GM12878 (cell line): ENCODE measurements around the gene STX4. TPM values are rescaled to one million over a fixed set of nuclear protein-coding genes. Genes with fewer than 3 reads are reported as not detected.
A peak's percentile ranks its signal among the peaks of the same experiment; 100 is the strongest.

ENCODE experiments used
- ATAC-seq: fragments of 200-7000 bp; cut with Tn5 transposase; 3 replicates; pipeline ENCODE4 v1.9.1; 2020; ENCODE audit warnings: mild to moderate bottlenecking, moderate library complexity
- BruUV-seq: library from RNA; stranded (reverse); fragments of 400-500 nt; replicated peaks from 2 replicates; lab custom pipeline; 2021; lab: Mats Ljungman, UMichigan
- CTCF ChIA-PET: fragments of 300-600 bp; sonication (Branson Sonifier 250); formaldehyde crosslinking; extraction: SDS; loops from one replicate; lab custom pipeline; 2021; ENCODE audit warnings: inconsistent platforms; lab: Yijun Ruan, JAX
- POLR2A ChIA-PET: fragments of 350-600 bp; formaldehyde crosslinking; extraction: SDS; loops from one replicate; lab custom pipeline; 2021; ENCODE audit warnings: inconsistent platforms; lab: Charles Lee
- RAD21 ChIA-PET: fragments of 300-600 bp; sonication (Branson Sonifier 250); formaldehyde crosslinking; loops from one replicate; lab custom pipeline; 2023; ENCODE audit warnings: antibody characterized with exemption; ENCODE audit not compliant: unreplicated experiment; lab: Charles Lee
- SMC1A ChIA-PET: fragments of 300-600 bp; sonication (Branson Sonifier 250); formaldehyde crosslinking; loops from one replicate; lab custom pipeline; 2023; ENCODE audit not compliant: unreplicated experiment, uncharacterized antibody; lab: Charles Lee
- DNase-seq: peaks from one replicate; pipeline ENCODE4 v3.0.0-alpha.2; 2011; ENCODE audit warnings: low read depth, low spot score
- FAIRE-seq: peaks from 3 replicates; lab custom pipeline; 2011; peaks lifted over from hg19 to GRCh38; lab: Jason Lieb, UNC
- H2AFZ ChIP-seq: 2 replicates; pipeline ENCODE4 v1.6.0; 2011; ENCODE audit warnings: low read depth, low read length, control low read depth; ENCODE audit not compliant: control insufficient read depth
- H3K27ac ChIP-seq: 2 replicates; pipeline ENCODE4 v1.5.1; 2011; ENCODE audit warnings: control low read depth; ENCODE audit not compliant: control insufficient read depth, insufficient read depth
- H3K27me3 ChIP-seq, 2 experiments: replicated peaks in 1 of 2; 2 replicates each; pipeline versions ENCODE4 v1.6.0 to v1.6.1; 2011; ENCODE audit warnings: low read length in 1 of 2; ENCODE audit not compliant: control insufficient read depth in 2 of 2, insufficient read depth in 2 of 2
- H3K36me3 ChIP-seq, 2 experiments: 2 replicates each; pipeline ENCODE4 v1.5.1; 2011; ENCODE audit warnings: low read length in 1 of 2; ENCODE audit not compliant: control insufficient read depth in 2 of 2, insufficient read depth in 2 of 2
- H3K4me1 ChIP-seq: 2 replicates; pipeline ENCODE4 v1.6.1; 2011; ENCODE audit warnings: mild to moderate bottlenecking, low read length, moderate library complexity, mixed read lengths; ENCODE audit not compliant: control insufficient read depth, insufficient read depth
- H3K4me2 ChIP-seq: 2 replicates; pipeline ENCODE4 v1.6.0; 2011; ENCODE audit warnings: control low read depth; ENCODE audit not compliant: control insufficient read depth, insufficient read depth
- H3K4me3 ChIP-seq: fragments of 200-600 bp; sonication (generic); 2 replicates; pipeline ENCODE4 v1.5.1; 2016
- H3K79me2 ChIP-seq: 2 replicates; pipeline ENCODE4 v1.6.0; 2011; ENCODE audit warnings: low read length; ENCODE audit not compliant: control insufficient read depth, insufficient read depth
- H3K9ac ChIP-seq: 2 replicates; pipeline ENCODE4 v1.8.0; 2011; ENCODE audit warnings: low read length, control low read depth, mixed read lengths; ENCODE audit not compliant: control insufficient read depth, insufficient read depth
- H3K9me3 ChIP-seq: replicated peaks from 3 replicates; pipeline ENCODE4 v1.5.1; 2011; ENCODE audit warnings: mild to moderate bottlenecking, low read length; ENCODE audit not compliant: control insufficient read depth, insufficient read depth
- H4K20me1 ChIP-seq: 2 replicates; pipeline ENCODE4 v1.6.0; 2011; ENCODE audit not compliant: control insufficient read depth, insufficient read depth
- EED ChIP-seq: sonication (generic); IDR thresholded peaks from 2 replicates; pipeline ENCODE4 v1.6.1; 2016; ENCODE audit warnings: antibody characterized with exemption, low read depth
- HDGF ChIP-seq: fragments of 450-650 bp; IDR thresholded peaks from 2 replicates; pipeline ENCODE4 v1.6.1; 2016; ENCODE audit warnings: antibody characterized with exemption
- IKZF1 ChIP-seq: fragments of 450-650 bp; conservative IDR thresholded peaks from 2 replicates; pipeline ENCODE4 v1.6.1; 2017; ENCODE audit warnings: antibody characterized with exemption, mild to moderate bottlenecking
- IKZF2 ChIP-seq, 2 experiments: fragments of 450-650 bp; IDR thresholded peaks; 2 replicates each; pipeline ENCODE4 v1.6.1; 2017; ENCODE audit warnings: mild to moderate bottlenecking in 2 of 2, moderate library complexity in 2 of 2
- POLR2AphosphoS5 ChIP-seq: IDR thresholded peaks from 2 replicates; pipeline ENCODE4 v1.6.1; 2011; ENCODE audit warnings: mild to moderate bottlenecking, low read length, inconsistent platforms
- POU2F2 ChIP-seq: IDR thresholded peaks from 3 replicates; pipeline ENCODE4 v1.6.1; 2011; ENCODE audit warnings: low read depth, mild to moderate bottlenecking, low read length, borderline replicate concordance
- RAD21 ChIP-seq: IDR thresholded peaks from 2 replicates; pipeline ENCODE4 v1.6.1; 2011; ENCODE audit warnings: mild to moderate bottlenecking, low read depth, low read length, moderate library complexity; ENCODE audit not compliant: insufficient read depth
- SMC3 ChIP-seq: IDR thresholded peaks from 2 replicates; pipeline ENCODE4 v1.6.1; 2011; ENCODE audit warnings: low read length, improper control_type of control experiment, borderline replicate concordance
- YY1 ChIP-seq: IDR thresholded peaks from 2 replicates; pipeline ENCODE4 v1.6.1; 2011; ENCODE audit warnings: low read depth, mild to moderate bottlenecking, low read length
- ZZZ3 ChIP-seq: IDR thresholded peaks from 2 replicates; pipeline ENCODE4 v1.6.1; 2011; ENCODE audit warnings: low read depth; ENCODE audit not compliant: control insufficient read depth, insufficient read length
- WGBS: methylation state at CpG from one replicate; pipeline ENCODE4 v1.1.6; 2016; ENCODE audit warnings: low lambda C conversion rate; ENCODE audit not compliant: insufficient replicate concordance, insufficient coverage; ENCODE audit errors: missing lambda C conversion rate; 5-methylcytosine and 5-hydroxymethylcytosine counted together
- in situ Hi-C: fragments of 300-500 bp; cut with MboI; formaldehyde crosslinking; loops from 9 replicates; pipeline ENCODE4 v1.14.3; 2018; ENCODE audit warnings: mixed read lengths
- intact Hi-C: fragments of 100-400 bp; cut with micrococcal nuclease; formaldehyde crosslinking; loops from one replicate; pipeline ENCODE4 v1.14.2; 2022; ENCODE audit not compliant: unreplicated experiment
- polyA plus RNA-seq, 11 experiments: library from polyadenylated mRNA; depleted of rRNA in 4 of 11; unstranded in 6 of 11; stranded (reverse) in 5 of 11; fragments of >200 nt; fragmentation: Nextera tagmentation in 4 of 11; fragmentation: Illumina TruSeq in 1 of 11; extraction: Ambion mirVana in 4 of 11; extraction: Trizol in 1 of 11; gene quantifications; 1 replicate in 1 of 11; 2 replicates in 10 of 11; pipeline versions ENCODE4 v1.2.1 to v1.2.3, GENCODE V29; 2011 to 2016; ENCODE audit warnings: inconsistent platforms in 2 of 11, missing spikeins in 2 of 11, low read depth in 1 of 11
- total RNA-seq, 4 experiments: library from RNA; depleted of rRNA in 3 of 4; stranded (reverse); fragments of >200 nt in 3 of 4; fragmentation: Illumina TruSeq in 1 of 4; extraction: Trizol in 1 of 4; gene quantifications; 2 replicates each; pipeline versions ENCODE4 v1.2.1 to v1.2.3, GENCODE V29; 2013 to 2021
- TF ChIP-seq, protein P1 (sequence below): fragments of 450-650 bp; IDR thresholded peaks from 2 replicates; pipeline ENCODE4 v1.6.1; 2017; ENCODE audit warnings: mild to moderate bottlenecking, moderate library complexity
- TF ChIP-seq, protein P2 (sequence below): fragments of 450-650 bp; IDR thresholded peaks from 2 replicates; pipeline ENCODE4 v1.6.1; 2016; ENCODE audit warnings: mild to moderate bottlenecking
- TF ChIP-seq, protein P3 (sequence below): IDR thresholded peaks from 2 replicates; pipeline ENCODE4 v1.6.1; 2011; ENCODE audit warnings: borderline replicate concordance, low read depth, mild to moderate bottlenecking, moderate library complexity, low read length; ENCODE audit not compliant: insufficient read depth, poor library complexity, severe bottlenecking

Gene STX4
- total and polyA plus RNA-seq, 10 of the 15 experiments (the other 5 are each of a cell fraction or from before 2014, with no cell fraction given): 3.3 to 37.6 (median 22.6) TPM

DNA sequence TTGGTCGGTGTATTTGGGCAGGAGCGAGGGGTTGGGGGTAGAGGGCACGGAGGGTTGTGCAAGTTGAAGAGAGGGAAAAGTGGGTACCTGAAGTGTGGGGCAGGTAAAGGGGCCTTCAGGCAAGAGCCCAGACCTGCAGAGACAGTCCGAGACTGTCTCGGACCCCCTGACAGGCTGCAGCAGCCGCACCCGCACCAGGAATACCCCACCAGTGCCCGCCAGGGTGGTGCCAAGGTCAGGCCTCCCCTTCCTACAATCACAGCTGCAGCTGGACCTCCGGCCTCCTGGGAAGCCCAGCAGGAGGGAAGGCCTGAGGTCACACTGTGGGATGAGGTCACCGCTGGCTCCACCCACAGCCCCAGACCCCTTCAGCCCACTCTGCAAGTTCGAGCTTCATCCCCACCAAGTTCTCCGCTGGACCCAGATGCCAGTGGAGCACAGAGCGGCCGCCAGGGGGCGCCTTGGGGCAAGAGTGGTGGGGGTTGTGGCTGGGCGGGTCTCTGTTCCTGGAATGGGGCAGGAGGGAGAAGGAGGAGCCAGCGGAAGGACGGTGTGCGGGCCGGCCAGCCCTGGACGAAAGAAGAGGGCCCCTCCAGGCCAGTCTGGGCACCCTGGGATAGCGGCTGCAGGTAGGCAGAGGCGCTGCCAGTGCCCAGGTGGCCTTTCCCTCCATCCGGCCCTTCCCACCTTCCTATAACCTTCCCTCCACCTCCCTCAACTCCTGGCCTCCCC is 48.5 kb upstream of the STX4 start, which contains the start of gene HSD3B7:
TSS of gene HSD3B7 (plus strand) at position 539 of the 732 bp plus-strand sequence. CDS start 452 bp downstream, outside the sequence.
- ChIA-PET POLR2A (interaction anchor here (0.5 to 1.0 kb wide), 4 partner anchors 9 to 458 kb away, joined by 3 to 4 read pairs (median 3); no protein-coding TSS in a partner anchor), CTCF (interaction anchor here (0.6 to 2.8 kb wide), 26 partner anchors 11 to 884 kb away, joined by 3 to 17 read pairs (median 5); partner anchors contain the start of genes KAT8, STX4, VKORC1 and ZNF646), SMC1A (interaction anchor here (0.5 to 2.8 kb wide), 11 partner anchors 11 to 157 kb away, joined by 3 to 11 read pairs (median 4); partner anchors contain the start of genes VKORC1, ZNF646 and ZNF668), RAD21 (interaction anchor here (0.6 to 2.9 kb wide), 12 partner anchors 10 to 889 kb away, joined by 3 to 25 read pairs (median 5); partner anchors contain the start of genes ZNF267, ZNF646 and ZNF668)
- ATAC-seq (peak; percentile 95), FAIRE-seq (peak; percentile 78), DNase-seq (no peak)
- Histone ChIP-seq H3K4me1 (no peaks in the 10 kb centered on the region), H3K4me3 (no peak within 1 kb of the TSS), H2AFZ (no peak within 1 kb of the TSS), H3K79me2 (no peaks in the 10 kb centered on the region), H3K27ac (no peak within 1 kb of the TSS), H4K20me1 (no peaks in the 10 kb centered on the region), H3K9me3 (no peaks in the 10 kb centered on the region), H3K36me3 (peaks cover 5 to 29% of the 10 kb centered on the region in 2 experiments), H3K4me2 (no peak within 1 kb of the TSS), H3K27me3 (no peaks in the 10 kb centered on the region), H3K9ac (no peak within 1 kb of the TSS)
- 42% methylated on average over 24 of the region's 24 CpGs for WGBS
- intact Hi-C loops (loop anchor here (1.0 to 2.0 kb wide), 2 partner anchors 110 to 458 kb away; partner anchors contain the start of gene VKORC1), in situ Hi-C loops (loop anchor here (5.0 to 25.0 kb wide), 2 partner anchors 112 to 452 kb away; partner anchors contain the start of genes COX6A2 and ZNF843)
- BruUV-seq: no TSS peak
- peak; percentile 89 for TF ChIP-seq RAD21
- TF ChIP-seq, protein P1, sequence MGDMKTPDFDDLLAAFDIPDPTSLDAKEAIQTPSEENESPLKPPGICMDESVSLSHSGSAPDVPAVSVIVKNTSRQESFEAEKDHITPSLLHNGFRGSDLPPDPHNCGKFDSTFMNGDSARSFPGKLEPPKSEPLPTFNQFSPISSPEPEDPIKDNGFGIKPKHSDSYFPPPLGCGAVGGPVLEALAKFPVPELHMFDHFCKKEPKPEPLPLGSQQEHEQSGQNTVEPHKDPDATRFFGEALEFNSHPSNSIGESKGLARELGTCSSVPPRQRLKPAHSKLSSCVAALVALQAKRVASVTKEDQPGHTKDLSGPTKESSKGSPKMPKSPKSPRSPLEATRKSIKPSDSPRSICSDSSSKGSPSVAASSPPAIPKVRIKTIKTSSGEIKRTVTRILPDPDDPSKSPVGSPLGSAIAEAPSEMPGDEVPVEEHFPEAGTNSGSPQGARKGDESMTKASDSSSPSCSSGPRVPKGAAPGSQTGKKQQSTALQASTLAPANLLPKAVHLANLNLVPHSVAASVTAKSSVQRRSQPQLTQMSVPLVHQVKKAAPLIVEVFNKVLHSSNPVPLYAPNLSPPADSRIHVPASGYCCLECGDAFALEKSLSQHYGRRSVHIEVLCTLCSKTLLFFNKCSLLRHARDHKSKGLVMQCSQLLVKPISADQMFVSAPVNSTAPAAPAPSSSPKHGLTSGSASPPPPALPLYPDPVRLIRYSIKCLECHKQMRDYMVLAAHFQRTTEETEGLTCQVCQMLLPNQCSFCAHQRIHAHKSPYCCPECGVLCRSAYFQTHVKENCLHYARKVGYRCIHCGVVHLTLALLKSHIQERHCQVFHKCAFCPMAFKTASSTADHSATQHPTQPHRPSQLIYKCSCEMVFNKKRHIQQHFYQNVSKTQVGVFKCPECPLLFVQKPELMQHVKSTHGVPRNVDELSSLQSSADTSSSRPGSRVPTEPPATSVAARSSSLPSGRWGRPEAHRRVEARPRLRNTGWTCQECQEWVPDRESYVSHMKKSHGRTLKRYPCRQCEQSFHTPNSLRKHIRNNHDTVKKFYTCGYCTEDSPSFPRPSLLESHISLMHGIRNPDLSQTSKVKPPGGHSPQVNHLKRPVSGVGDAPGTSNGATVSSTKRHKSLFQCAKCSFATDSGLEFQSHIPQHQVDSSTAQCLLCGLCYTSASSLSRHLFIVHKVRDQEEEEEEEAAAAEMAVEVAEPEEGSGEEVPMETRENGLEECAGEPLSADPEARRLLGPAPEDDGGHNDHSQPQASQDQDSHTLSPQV: 0 out of 2 replicates have a peak, but pooled peaks have one; percentile 58
- TF ChIP-seq, protein P2, sequence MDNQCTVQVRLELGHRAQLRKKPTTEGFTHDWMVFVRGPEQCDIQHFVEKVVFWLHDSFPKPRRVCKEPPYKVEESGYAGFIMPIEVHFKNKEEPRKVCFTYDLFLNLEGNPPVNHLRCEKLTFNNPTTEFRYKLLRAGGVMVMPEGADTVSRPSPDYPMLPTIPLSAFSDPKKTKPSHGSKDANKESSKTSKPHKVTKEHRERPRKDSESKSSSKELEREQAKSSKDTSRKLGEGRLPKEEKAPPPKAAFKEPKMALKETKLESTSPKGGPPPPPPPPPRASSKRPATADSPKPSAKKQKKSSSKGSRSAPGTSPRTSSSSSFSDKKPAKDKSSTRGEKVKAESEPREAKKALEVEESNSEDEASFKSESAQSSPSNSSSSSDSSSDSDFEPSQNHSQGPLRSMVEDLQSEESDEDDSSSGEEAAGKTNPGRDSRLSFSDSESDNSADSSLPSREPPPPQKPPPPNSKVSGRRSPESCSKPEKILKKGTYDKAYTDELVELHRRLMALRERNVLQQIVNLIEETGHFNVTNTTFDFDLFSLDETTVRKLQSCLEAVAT: 0 out of 2 replicates have a peak, but pooled peaks have one; percentile 36
- TF ChIP-seq, protein P3, sequence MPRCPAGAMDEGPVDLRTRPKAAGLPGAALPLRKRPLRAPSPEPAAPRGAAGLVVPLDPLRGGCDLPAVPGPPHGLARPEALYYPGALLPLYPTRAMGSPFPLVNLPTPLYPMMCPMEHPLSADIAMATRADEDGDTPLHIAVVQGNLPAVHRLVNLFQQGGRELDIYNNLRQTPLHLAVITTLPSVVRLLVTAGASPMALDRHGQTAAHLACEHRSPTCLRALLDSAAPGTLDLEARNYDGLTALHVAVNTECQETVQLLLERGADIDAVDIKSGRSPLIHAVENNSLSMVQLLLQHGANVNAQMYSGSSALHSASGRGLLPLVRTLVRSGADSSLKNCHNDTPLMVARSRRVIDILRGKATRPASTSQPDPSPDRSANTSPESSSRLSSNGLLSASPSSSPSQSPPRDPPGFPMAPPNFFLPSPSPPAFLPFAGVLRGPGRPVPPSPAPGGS: no peak
- peak; percentile 94 for TF ChIP-seq SMC3
- TF ChIP-seq EED: 0 out of 2 replicates have a peak, but pooled peaks have one; percentile 42
- TF ChIP-seq YY1: peak; percentile 76; the same call in 1 of the 2 replicates
- no peak for TF ChIP-seq ZZZ3
- peak; percentile 35; the same call in 1 of the 2 replicates for TF ChIP-seq POLR2AphosphoS5
- peak; percentile 58 for TF ChIP-seq IKZF1
- TF ChIP-seq HDGF: 0 out of 2 replicates have a peak, but pooled peaks have one; percentile 43
- peak; percentile 24 to 38; a peak in 2 of 4 replicates for TF ChIP-seq IKZF2 (IDR thresholded peaks at IDR 0.05)
- 0 out of 3 replicates have a peak, but pooled peaks have one; percentile 40 for TF ChIP-seq POU2F2
